HCT116 (cell line): ENCODE results near the gene KLHL6. TPM values are rescaled to one million over a fixed set of nuclear protein-coding genes. Genes with fewer than 3 reads are reported as not detected.

ENCODE experiments used
- ATAC-seq: fragments of 200-7000 bp; cut with Tn5 transposase; 2 replicates; pipeline ENCODE4 v1.9.1; 2020; ENCODE audit warnings: mild to moderate bottlenecking, moderate library complexity
- BruUV-seq: library from RNA; stranded (reverse); fragments of 400-500 nt; replicated peaks from 2 replicates; lab custom pipeline; 2021; lab: Mats Ljungman, UMichigan
- CTCF ChIA-PET: fragments of 300-600 bp; sonication (Branson Sonifier 250); formaldehyde crosslinking; loops from one replicate; lab custom pipeline; 2021; ENCODE audit warnings: antibody characterized with exemption; lab: Charles Lee
- POLR2A ChIA-PET: fragments of 300-600, 350-600 bp; sonication (Branson Sonifier 250); formaldehyde crosslinking; loops from one replicate; lab custom pipeline; 2021; ENCODE audit warnings: antibody characterized with exemption; lab: Charles Lee
- RAD21 ChIA-PET, 2 experiments: fragments of 300-600 bp; sonication (Branson Sonifier 250); formaldehyde crosslinking; loops; one replicate each; lab custom pipeline; 2023; ENCODE audit warnings: low total read pairs in 2 of 2; ENCODE audit not compliant: uncharacterized antibody in 2 of 2, unreplicated experiment in 2 of 2, low non-redundant PET in 1 of 2; lab: Charles Lee
- DNase-seq: peaks from one replicate; pipeline ENCODE4 v3.0.0-alpha.2; 2010; ENCODE audit warnings: low read depth, low spot score
- H2AFZ ChIP-seq: fragments of 200-600 bp; shearing (Covaris generic), sonication (generic); 2 replicates; pipeline ENCODE4 v1.6.1; 2017; ENCODE audit warnings: low read depth, mixed run types, mixed read lengths, antibody characterized with exemption, low read length; ENCODE audit not compliant: poor library complexity, severe bottlenecking
- H3K27ac ChIP-seq: 2 replicates; pipeline ENCODE4 v1.5.1; 2012; ENCODE audit warnings: low read depth, low read length
- H3K27me3 ChIP-seq: fragments of 200-600 bp; sonication (generic); 2 replicates; pipeline ENCODE4 v1.6.1; 2016; ENCODE audit warnings: mixed run types, low read length, mixed read lengths; ENCODE audit not compliant: insufficient read depth
- H3K36me3 ChIP-seq, 2 experiments: fragments of 200-500 bp in 1 of 2; fragments of 200-600 bp in 1 of 2; sonication (Bioruptor generic) in 1 of 2; sonication (generic) in 1 of 2; 2 replicates each; pipeline versions ENCODE4 v1.5.1 to v1.6.1; 2014 to 2016; ENCODE audit warnings: low read length in 2 of 2, inconsistent platforms in 1 of 2, mixed read lengths in 1 of 2, mixed run types in 1 of 2; ENCODE audit not compliant: insufficient read depth in 2 of 2, control insufficient read depth in 1 of 2
- H3K4me1 ChIP-seq, 2 experiments: fragments of 200-600 bp in 1 of 2; sonication (generic) in 1 of 2; 2 replicates each; pipeline versions ENCODE4 v1.5.1 to v1.6.1; 2012 to 2017; ENCODE audit warnings: low read length in 2 of 2, inconsistent platforms in 1 of 2, mild to moderate bottlenecking in 1 of 2, mixed read lengths in 1 of 2, mixed run types in 1 of 2, moderate library complexity in 1 of 2; ENCODE audit not compliant: insufficient read depth in 2 of 2, control insufficient read depth in 1 of 2
- H3K4me2 ChIP-seq: fragments of 200-600 bp; sonication (generic); 2 replicates; pipeline ENCODE4 v1.6.1; 2017; ENCODE audit warnings: mixed run types, low read length, mixed read lengths
- H3K4me3 ChIP-seq, 2 experiments: fragments of 200-600 bp in 1 of 2; sonication (generic) in 1 of 2; replicated peaks in 1 of 2; 2 replicates each; pipeline ENCODE4 v1.5.1; 2011 to 2016; ENCODE audit warnings: low read length in 2 of 2, control low read depth in 1 of 2, low read depth in 1 of 2, mild to moderate bottlenecking in 1 of 2, mixed read lengths in 1 of 2, mixed run types in 1 of 2
- H3K79me2 ChIP-seq: fragments of 200-600 bp; sonication (generic); 2 replicates; pipeline ENCODE4 v1.6.1; 2017; ENCODE audit warnings: mild to moderate bottlenecking, mixed run types, low read length, moderate library complexity, mixed read lengths; ENCODE audit not compliant: insufficient read depth
- H3K9ac ChIP-seq: fragments of 200-600 bp; sonication (generic); 2 replicates; pipeline ENCODE4 v1.6.1; 2016; ENCODE audit warnings: low read length, mixed read lengths
- H3K9me2 ChIP-seq: fragments of 200-600 bp; sonication (generic), shearing (Covaris generic); 2 replicates; pipeline ENCODE4 v1.6.1; 2017; ENCODE audit warnings: mixed run types, mild to moderate bottlenecking, moderate library complexity; ENCODE audit not compliant: insufficient read depth
- H3K9me3 ChIP-seq, 2 experiments: fragments of 200-500 bp in 1 of 2; fragments of 200-600 bp in 1 of 2; sonication (Bioruptor generic) in 1 of 2; sonication (generic) in 1 of 2; 2 replicates each; pipeline ENCODE4 v1.6.1; 2014 to 2017; ENCODE audit warnings: low read length in 2 of 2, mixed read lengths in 2 of 2, inconsistent platforms in 1 of 2, low read depth in 1 of 2, mild to moderate bottlenecking in 1 of 2, mixed run types in 1 of 2, moderate library complexity in 1 of 2; ENCODE audit not compliant: control insufficient read depth in 1 of 2, insufficient read depth in 1 of 2
- H4K20me1 ChIP-seq: fragments of 200-600 bp; sonication (generic), shearing (Covaris generic); 2 replicates; pipeline ENCODE4 v1.6.1; 2017; ENCODE audit warnings: mixed run types, mild to moderate bottlenecking, moderate library complexity; ENCODE audit not compliant: insufficient read depth
- CBX3 ChIP-seq: IDR thresholded peaks from 2 replicates; pipeline ENCODE4 v1.6.1; 2012; ENCODE audit warnings: low read depth
- ELF1 ChIP-seq: IDR thresholded peaks from 2 replicates; pipeline ENCODE4 v1.6.1; 2012; ENCODE audit warnings: low read depth, borderline replicate concordance
- EZH2 ChIP-seq: fragments of 200-600 bp; sonication (generic); IDR thresholded peaks from 2 replicates; pipeline ENCODE4 v1.6.1; 2017; ENCODE audit warnings: antibody characterized with exemption, mixed run types
- EZH2phosphoT487 ChIP-seq: fragments of 200-600 bp; IDR thresholded peaks from 2 replicates; pipeline ENCODE4 v1.6.1; 2018; ENCODE audit warnings: antibody characterized with exemption, borderline replicate concordance
- JUND ChIP-seq: IDR thresholded peaks from 2 replicates; pipeline ENCODE4 v1.6.1; 2012
- POLR2A ChIP-seq: IDR thresholded peaks from 2 replicates; pipeline ENCODE4 v1.7.0; 2011; ENCODE audit warnings: borderline replicate concordance; ENCODE audit not compliant: insufficient read depth, insufficient read length; ENCODE audit errors: extremely low read depth
- POLR2AphosphoS5 ChIP-seq: IDR thresholded peaks from 2 replicates; pipeline ENCODE4 v1.6.1; 2011; ENCODE audit warnings: mild to moderate bottlenecking, low read depth, low read length, moderate library complexity
- SIN3A ChIP-seq: IDR thresholded peaks from 2 replicates; pipeline ENCODE4 v1.6.1; 2012; ENCODE audit warnings: low read depth
- SRF ChIP-seq: IDR thresholded peaks from 2 replicates; pipeline ENCODE4 v1.6.1; 2012; ENCODE audit warnings: low read depth
- ZFX ChIP-seq: fragments of 450-650 bp; IDR thresholded peaks from 2 replicates; pipeline ENCODE4 v1.6.1; 2017
- intact Hi-C: fragments of 100-400 bp; cut with micrococcal nuclease; formaldehyde crosslinking; loops from 2 replicates; pipeline ENCODE4 v1.10.0; 2022
- total RNA-seq: library from RNA; stranded (reverse); gene quantifications from one replicate; pipeline ENCODE4 v1.2.1, GENCODE V29; 2021; ENCODE audit not compliant: unreplicated experiment
- TF ChIP-seq, protein P1 (sequence below): IDR thresholded peaks from 2 replicates; pipeline ENCODE4 v1.6.1; 2012; ENCODE audit warnings: low read depth
- TF ChIP-seq, protein P2 (sequence below): IDR thresholded peaks from 2 replicates; pipeline ENCODE4 v1.6.1; 2012

Gene KLHL6
- total RNA-seq, 1 experiment from 2014 or later, result 0.15 TPM

DNA sequence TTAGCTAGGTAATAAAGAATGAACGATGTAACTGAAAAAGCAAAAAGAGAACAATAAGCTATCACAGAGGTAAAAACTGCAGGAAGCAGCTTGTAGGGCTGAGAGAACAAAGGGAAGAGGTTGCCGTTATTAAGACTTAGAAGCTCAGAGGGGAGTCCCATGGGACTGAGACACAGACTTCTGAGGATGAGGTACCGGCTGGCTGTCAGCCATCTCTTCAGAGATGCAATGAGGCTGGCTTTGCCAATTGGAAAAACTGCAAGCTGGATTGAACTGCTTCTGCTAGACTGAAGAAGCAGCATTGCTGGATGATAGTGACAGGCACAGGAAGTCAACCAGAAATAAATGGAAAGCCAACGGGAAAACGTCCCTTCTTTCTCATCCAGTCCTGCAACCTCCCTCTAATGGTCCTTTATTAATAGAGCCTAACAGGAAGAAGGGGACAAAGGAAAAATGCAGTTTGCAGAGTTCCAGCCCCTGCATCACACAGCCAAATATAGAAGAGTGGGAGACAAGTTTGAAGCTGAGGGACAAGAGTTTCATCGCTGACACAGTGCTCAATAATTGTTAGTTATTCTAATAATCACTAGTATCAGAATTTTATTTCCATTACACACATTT lies 21.1 kb upstream of the KLHL6 start:
- H2AFZ ChIP-seq, result no peak overlapping the region
- no peaks in the 10 kb centered on the region for H3K36me3 ChIP-seq
- TF ChIP-seq SIN3A (no peak), POLR2AphosphoS5 (no peak), ZFX (no peak), POLR2A (no peak), CBX3 (no peak), SRF (no peak), ELF1 (no peak), EZH2 (no peak), JUND (no peak), EZH2phosphoT487 (no peak)
- TF ChIP-seq, protein P1, sequence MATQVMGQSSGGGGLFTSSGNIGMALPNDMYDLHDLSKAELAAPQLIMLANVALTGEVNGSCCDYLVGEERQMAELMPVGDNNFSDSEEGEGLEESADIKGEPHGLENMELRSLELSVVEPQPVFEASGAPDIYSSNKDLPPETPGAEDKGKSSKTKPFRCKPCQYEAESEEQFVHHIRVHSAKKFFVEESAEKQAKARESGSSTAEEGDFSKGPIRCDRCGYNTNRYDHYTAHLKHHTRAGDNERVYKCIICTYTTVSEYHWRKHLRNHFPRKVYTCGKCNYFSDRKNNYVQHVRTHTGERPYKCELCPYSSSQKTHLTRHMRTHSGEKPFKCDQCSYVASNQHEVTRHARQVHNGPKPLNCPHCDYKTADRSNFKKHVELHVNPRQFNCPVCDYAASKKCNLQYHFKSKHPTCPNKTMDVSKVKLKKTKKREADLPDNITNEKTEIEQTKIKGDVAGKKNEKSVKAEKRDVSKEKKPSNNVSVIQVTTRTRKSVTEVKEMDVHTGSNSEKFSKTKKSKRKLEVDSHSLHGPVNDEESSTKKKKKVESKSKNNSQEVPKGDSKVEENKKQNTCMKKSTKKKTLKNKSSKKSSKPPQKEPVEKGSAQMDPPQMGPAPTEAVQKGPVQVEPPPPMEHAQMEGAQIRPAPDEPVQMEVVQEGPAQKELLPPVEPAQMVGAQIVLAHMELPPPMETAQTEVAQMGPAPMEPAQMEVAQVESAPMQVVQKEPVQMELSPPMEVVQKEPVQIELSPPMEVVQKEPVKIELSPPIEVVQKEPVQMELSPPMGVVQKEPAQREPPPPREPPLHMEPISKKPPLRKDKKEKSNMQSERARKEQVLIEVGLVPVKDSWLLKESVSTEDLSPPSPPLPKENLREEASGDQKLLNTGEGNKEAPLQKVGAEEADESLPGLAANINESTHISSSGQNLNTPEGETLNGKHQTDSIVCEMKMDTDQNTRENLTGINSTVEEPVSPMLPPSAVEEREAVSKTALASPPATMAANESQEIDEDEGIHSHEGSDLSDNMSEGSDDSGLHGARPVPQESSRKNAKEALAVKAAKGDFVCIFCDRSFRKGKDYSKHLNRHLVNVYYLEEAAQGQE, result no peak
- TF ChIP-seq, protein P2, sequence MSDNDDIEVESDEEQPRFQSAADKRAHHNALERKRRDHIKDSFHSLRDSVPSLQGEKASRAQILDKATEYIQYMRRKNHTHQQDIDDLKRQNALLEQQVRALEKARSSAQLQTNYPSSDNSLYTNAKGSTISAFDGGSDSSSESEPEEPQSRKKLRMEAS, result no peak
- BruUV-seq, result no TSS peak
- no peak overlapping the region for H3K4me3 ChIP-seq
- H3K9me3 ChIP-seq, result no peaks in the 10 kb centered on the region
- no peaks in the 10 kb centered on the region for H3K9me2 ChIP-seq
- no peaks in the 10 kb centered on the region for H3K79me2 ChIP-seq
- H3K4me1 ChIP-seq, result no peaks in the 10 kb centered on the region
- POLR2A ChIA-PET, result no interaction called here
- H3K9ac ChIP-seq, result no peak overlapping the region
- H3K4me2 ChIP-seq, result no peak overlapping the region
- RAD21 ChIA-PET, result no interaction called here
- DNase-seq, result no peak
- H4K20me1 ChIP-seq, result no peaks in the 10 kb centered on the region
- ATAC-seq, result no peak
- H3K27me3 ChIP-seq, result peaks cover 24% of the 10 kb centered on the region
- intact Hi-C loops, result no loop called here
- CTCF ChIA-PET, result no interaction called here
- H3K27ac ChIP-seq, result no peak overlapping the region
